Lung (tissue), 12 donors: ENCODE measurements around the gene DEAF1. TPM values are rescaled to one million over a fixed set of nuclear protein-coding genes. Genes with fewer than 3 reads are reported as not detected.

Source experiments
- ATAC-seq: fragments of 200-7000 bp; cut with Tn5 transposase; one replicate; pipeline ENCODE4 v1.9.1; 2020; ENCODE audit warnings: moderate number of reproducible peaks; ENCODE audit not compliant: insufficient read depth, low FRiP score
- DNase-seq, 3 donors: peaks; one replicate each; pipeline ENCODE4 v3.0.0-alpha.2; 2013 to 2017
- H3K27ac ChIP-seq, 2 donors: one replicate each; pipeline ENCODE4 v1.5.1; 2013; ENCODE audit warnings: mild to moderate bottlenecking in 2 of 2, moderate library complexity in 2 of 2, control low read depth in 1 of 2, inconsistent platforms in 1 of 2, low read depth in 1 of 2, low read length in 1 of 2
- H3K27me3 ChIP-seq, 3 donors: one replicate each; pipeline ENCODE4 v1.5.1; 2013; ENCODE audit warnings: low read length in 2 of 3; ENCODE audit not compliant: control insufficient read depth in 3 of 3, insufficient read depth in 3 of 3
- H3K36me3 ChIP-seq, 4 donors: one replicate each; pipeline ENCODE4 v1.5.1; 2013; ENCODE audit warnings: low read length in 4 of 4, mild to moderate bottlenecking in 1 of 4, moderate library complexity in 1 of 4; ENCODE audit not compliant: control insufficient read depth in 4 of 4, insufficient read depth in 4 of 4
- H3K4me1 ChIP-seq, 5 donors: one replicate each; pipeline ENCODE4 v1.5.1; 2013; ENCODE audit warnings: low read length in 5 of 5, mild to moderate bottlenecking in 2 of 5, moderate library complexity in 1 of 5; ENCODE audit not compliant: control insufficient read depth in 5 of 5, insufficient read depth in 5 of 5
- H3K4me3 ChIP-seq: one replicate; pipeline ENCODE4 v1.5.1; 2013; ENCODE audit warnings: mild to moderate bottlenecking, control low read depth, moderate library complexity
- H3K9ac ChIP-seq, 2 donors: one replicate each; pipeline ENCODE4 v1.5.1; 2013; ENCODE audit warnings: low read length in 2 of 2, control low read depth in 1 of 2; ENCODE audit not compliant: insufficient read depth in 1 of 2
- H3K9me3 ChIP-seq, 4 donors: one replicate each; pipeline ENCODE4 v1.5.1; 2013; ENCODE audit warnings: low read length in 3 of 4, mild to moderate bottlenecking in 1 of 4, moderate library complexity in 1 of 4; ENCODE audit not compliant: control insufficient read depth in 4 of 4, insufficient read depth in 3 of 4
- WGBS, 2 donors: extraction: QIAGEN DNeasy Blood & Tissue Kit; methylation state at CpG; one replicate each; pipeline ENCODE4 v1.1.7; 2013; 5-methylcytosine and 5-hydroxymethylcytosine counted together
- polyA plus RNA-seq, 2 donors: library from polyadenylated mRNA; stranded (reverse); fragments of 200-250 nt; gene quantifications; one replicate each; pipeline ENCODE4 v1.2.1, GENCODE V29; 2013
- total RNA-seq, 2 donors: library from RNA; depleted of rRNA in 1 of 2; stranded (reverse); fragments of >200 nt in 1 of 2; gene quantifications; one replicate each; pipeline ENCODE4 v1.2.1, GENCODE V29; 2014 to 2021
- TF ChIP-seq, protein P1 (sequence below): IDR thresholded peaks from 2 replicates; pipeline ENCODE4 v1.5.1; 2012; ENCODE audit warnings: mild to moderate bottlenecking; ENCODE audit errors: control extremely low read depth, extremely low read depth
- donor health status: control.
- donor health status: control.
- donor health status: Bipolar disorder and iron deficiency.
- donor health status: healthy.
- donor health status: DM: yes; HTN: yes; CAD: no.

Gene DEAF1
- total and polyA plus RNA-seq, 4 donors: 18.5 to 33.1 (median 22.3) TPM

DNA sequence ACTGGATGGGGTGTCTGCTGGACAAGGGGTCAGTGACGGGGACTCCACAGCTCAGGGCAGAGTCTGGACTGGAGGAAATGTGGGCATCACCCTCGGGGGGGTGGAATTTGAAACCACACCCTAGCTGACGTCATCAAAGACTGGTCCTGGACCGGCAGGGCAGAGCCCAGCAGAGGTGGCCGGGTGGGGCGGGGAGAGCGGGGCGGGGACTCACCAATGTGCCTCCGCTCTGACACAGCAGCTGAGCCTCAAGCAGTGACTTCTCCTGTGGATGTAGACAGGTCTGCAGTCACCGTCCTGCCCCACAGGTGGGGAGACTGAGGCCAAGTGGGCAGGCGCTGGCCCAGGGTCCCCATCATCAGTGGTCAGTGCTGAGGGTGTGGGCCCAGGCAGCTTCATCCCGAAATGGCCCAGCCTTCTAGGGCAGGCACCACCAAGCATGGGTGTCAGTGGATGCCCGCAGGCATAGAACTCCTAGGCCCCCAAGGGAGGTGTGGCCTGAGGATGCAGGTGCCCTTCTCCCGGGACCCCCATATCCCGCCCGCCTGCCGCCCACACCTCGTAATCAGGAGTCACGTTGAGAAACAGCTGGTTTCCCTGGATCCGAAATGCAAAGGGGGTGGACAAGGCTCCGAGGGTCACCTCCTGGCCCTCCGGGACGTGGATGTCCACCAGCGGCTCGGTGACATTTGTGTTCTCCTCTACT is 70.9 kb downstream of the DEAF1 start:
- peaks cover 0 to 4% (median 0%) of the 10 kb centered on the region in 5 donors for H3K4me1 ChIP-seq
- WGBS, 2 donors: 85 to 87% methylated on average over 25 of the region's 25 CpGs
- ATAC-seq (no peak), DNase-seq (no peak)
- H3K27ac ChIP-seq: no peak overlapping the region
- no peaks in the 10 kb centered on the region for H3K9me3 ChIP-seq
- peaks cover 0 to 18% (median 11%) of the 10 kb centered on the region in 3 donors for H3K27me3 ChIP-seq
- H3K36me3 ChIP-seq: peaks cover 0 to 1% (median 0%) of the 10 kb centered on the region in 4 donors
- H3K9ac ChIP-seq: no peak overlapping the region
- TF ChIP-seq, protein P1, sequence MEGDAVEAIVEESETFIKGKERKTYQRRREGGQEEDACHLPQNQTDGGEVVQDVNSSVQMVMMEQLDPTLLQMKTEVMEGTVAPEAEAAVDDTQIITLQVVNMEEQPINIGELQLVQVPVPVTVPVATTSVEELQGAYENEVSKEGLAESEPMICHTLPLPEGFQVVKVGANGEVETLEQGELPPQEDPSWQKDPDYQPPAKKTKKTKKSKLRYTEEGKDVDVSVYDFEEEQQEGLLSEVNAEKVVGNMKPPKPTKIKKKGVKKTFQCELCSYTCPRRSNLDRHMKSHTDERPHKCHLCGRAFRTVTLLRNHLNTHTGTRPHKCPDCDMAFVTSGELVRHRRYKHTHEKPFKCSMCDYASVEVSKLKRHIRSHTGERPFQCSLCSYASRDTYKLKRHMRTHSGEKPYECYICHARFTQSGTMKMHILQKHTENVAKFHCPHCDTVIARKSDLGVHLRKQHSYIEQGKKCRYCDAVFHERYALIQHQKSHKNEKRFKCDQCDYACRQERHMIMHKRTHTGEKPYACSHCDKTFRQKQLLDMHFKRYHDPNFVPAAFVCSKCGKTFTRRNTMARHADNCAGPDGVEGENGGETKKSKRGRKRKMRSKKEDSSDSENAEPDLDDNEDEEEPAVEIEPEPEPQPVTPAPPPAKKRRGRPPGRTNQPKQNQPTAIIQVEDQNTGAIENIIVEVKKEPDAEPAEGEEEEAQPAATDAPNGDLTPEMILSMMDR: no peak
- no peak overlapping the region for H3K4me3 ChIP-seq

DNA sequence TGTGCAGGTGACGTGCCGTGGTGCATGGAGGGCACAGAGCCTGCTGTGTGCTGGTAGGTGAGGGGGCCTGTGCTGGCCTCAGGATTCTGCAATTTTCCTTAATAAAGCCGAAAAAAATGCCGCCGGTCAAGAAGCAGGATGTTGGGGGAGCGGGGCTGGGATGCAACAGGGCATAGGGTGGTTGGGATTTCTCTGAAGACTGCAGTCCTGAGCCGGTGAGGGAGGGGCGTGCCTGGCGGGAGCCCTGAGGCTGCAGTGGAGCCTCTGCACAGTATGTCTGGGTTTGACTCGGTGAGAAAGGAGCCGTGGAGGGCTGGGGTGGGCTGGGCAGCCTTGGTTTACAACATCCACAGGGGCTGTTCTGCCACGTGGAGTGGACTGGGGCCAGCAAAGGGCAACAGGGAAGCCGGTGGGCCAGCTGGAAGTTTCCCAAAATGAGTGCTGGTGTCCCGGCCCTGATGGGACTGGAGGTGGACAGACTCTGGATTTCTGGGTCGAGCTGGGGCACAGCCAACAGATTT is 71.6 kb downstream of the DEAF1 start:
- no peak overlapping the region for H3K27ac ChIP-seq
- 85 to 89% methylated on average over 15 of the region's 15 CpGs for WGBS, 2 donors
- TF ChIP-seq, protein P1: no peak
- peaks cover 0 to 1% (median 0%) of the 10 kb centered on the region in 4 donors for H3K36me3 ChIP-seq
- no peak for DNase-seq
- no peaks in the 10 kb centered on the region for H3K9me3 ChIP-seq
- no peak overlapping the region for H3K4me3 ChIP-seq
- H3K27me3 ChIP-seq: peaks cover 0 to 14% (median 11%) of the 10 kb centered on the region in 3 donors
- no peak overlapping the region for H3K9ac ChIP-seq
- ATAC-seq: no peak
- H3K4me1 ChIP-seq: peaks cover 0 to 2% (median 0%) of the 10 kb centered on the region in 5 donors

DNA sequence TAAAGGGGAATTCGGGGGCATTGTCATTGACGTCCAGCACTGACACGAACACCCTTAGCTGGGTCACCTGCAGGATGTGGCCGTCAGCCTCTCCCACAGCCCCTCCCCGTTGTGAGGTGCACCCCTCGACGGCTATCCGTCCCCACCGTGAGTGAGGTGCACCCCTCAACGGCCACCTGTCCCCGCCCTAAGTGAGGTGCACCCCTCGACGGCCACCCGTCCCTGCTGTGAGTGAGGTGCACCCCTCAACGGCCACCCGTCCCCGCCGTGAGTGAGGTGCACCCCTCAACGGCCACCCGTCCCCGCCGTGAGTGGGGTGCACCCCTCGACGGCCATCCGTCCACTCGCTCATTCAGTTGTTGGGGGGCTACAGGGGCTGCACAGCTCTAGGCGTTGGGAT is 73.2 kb downstream of the DEAF1 start:
- Histone ChIP-seq H3K9ac (no peak overlapping the region), H3K9me3 (no peaks in the 10 kb centered on the region), H3K36me3 (peaks cover 0 to 4% (median 0%) of the 10 kb centered on the region in 4 donors), H3K4me1 (peaks cover 0 to 2% (median 0%) of the 10 kb centered on the region in 5 donors), H3K27me3 (peaks cover 0 to 11% (median 11%) of the 10 kb centered on the region in 3 donors), H3K27ac (no peak overlapping the region), H3K4me3 (no peak overlapping the region)
- TF ChIP-seq, protein P1: no peak
- ATAC-seq (no peak), DNase-seq (no peak)
- 87 to 97% methylated on average over 27 of the region's 27 CpGs for WGBS, 2 donors
